GM08714 (cell line): ENCODE results near the gene NOXRED1.
"Not testable (repeated sequence)": the region's sequence is repeated elsewhere in the genome, so short reads cannot be mapped to it uniquely, and the experiment has no call there.

Experiments used
- H3K4me3 ChIP-seq: fragments of 200-500 bp; sonication (Bioruptor generic); 2 replicates; pipeline ENCODE4 v1.5.1; 2014; ENCODE audit warnings: mild to moderate bottlenecking, low read length, inconsistent platforms
- ZNF274 ChIP-seq: IDR thresholded peaks from 2 replicates; pipeline ENCODE4 v1.6.1; 2012; ENCODE audit warnings: mild to moderate bottlenecking, low read depth, low read length

NOXRED1 gene

GRCh38 chr14:77436042-77436441, 12.7 kb upstream of the NOXRED1 start:
- no peak for TF ChIP-seq ZNF274
- no peak overlapping the region for H3K4me3 ChIP-seq

DNA sequence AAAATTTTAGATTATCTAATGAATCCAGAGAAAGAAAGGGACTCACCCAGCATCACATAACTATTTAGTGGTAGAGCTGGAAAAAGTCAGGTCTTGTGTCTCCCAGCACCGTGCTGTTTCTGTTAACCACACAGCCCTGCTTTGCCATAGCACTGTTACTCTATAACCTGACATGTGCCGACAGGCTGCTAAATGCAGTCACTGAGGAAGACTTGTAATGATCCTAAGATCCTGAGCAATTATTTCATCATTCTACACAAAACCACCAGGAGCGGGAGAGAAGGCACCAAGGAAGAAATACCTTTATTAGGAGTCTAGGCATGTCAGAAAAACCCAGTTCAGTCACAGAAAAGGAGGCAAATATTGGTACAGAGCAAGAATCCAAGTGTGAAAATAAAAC, 3.1 kb upstream of the NOXRED1 start:
- H3K4me3 ChIP-seq: no peak overlapping the region
- TF ChIP-seq ZNF274: no peak

- no peak overlapping the region for H3K4me3 ChIP-seq
- no peak for TF ChIP-seq ZNF274
Measured at GRCh38 chr14:77424862-77425261, 1.5 kb upstream of the NOXRED1 start.

- H3K4me3 ChIP-seq: no peak overlapping the region
- TF ChIP-seq ZNF274: no peak
Measured at GRCh38 chr14:77421201-77421600, 2.1 kb downstream of the NOXRED1 start.

GRCh38 chr14:77416836-77417235, 6.5 kb downstream of the NOXRED1 start:
- no peak for TF ChIP-seq ZNF274
- no peak overlapping the region for H3K4me3 ChIP-seq

DNA sequence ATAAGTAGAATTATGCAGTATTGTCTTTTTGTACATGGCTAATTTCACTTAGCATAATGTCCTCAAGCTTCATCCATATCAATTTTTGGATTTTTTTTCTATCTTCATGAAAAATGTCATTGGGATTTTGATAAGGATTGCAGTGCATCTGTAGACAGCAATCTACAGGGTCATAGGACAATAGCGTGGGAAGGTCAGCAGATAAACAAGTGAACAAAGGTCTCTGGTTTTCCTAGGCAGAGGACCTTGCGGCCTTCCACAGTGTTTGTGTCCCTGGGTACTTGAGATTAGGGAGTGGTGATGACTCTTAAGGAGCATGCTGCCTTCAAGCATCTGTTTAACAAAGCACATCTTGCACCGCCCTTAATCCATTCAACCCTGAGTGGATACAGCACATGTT, 7.2 kb downstream of the NOXRED1 start:
- not testable (repeated sequence) for H3K4me3 ChIP-seq

- not testable (repeated sequence) for H3K4me3 ChIP-seq
Measured at GRCh38 chr14:77415403-77416030, 7.8 kb downstream of the NOXRED1 start.

- no peak for TF ChIP-seq ZNF274
Measured at GRCh38 chr14:77409131-77409533, 14.2 kb downstream of the NOXRED1 start.

GRCh38 chr14:77407158-77407557, 16.2 kb downstream of the NOXRED1 start:
- TF ChIP-seq ZNF274: no peak
- H3K4me3 ChIP-seq: no peak overlapping the region

More at GRCh38 chr14:77409131-77409533, 14.2 kb downstream of the NOXRED1 start:
- H3K4me3 ChIP-seq: no peak overlapping the region

DNA sequence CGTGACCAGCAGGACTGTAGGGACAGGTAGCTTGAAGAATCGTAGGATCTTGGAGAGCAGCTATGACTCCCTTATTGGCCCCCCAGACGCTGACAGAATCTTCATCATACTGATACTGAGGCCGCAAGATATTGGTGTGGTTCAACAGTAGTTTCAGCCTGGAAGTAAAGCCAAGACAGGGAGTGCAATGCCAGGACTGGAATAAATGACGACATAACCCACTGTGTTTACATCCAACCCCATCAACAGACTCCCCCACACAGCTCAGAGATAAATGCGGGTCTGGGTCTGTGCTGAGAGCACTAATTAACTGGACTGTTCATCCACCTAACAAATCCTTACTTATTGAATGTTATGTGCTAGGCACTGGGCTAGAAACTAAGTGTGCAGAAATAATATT, 16.6 kb downstream of the NOXRED1 start:
- TF ChIP-seq ZNF274: no peak
- no peak overlapping the region for H3K4me3 ChIP-seq

GRCh38 chr14:77406086-77406485, 17.2 kb downstream of the NOXRED1 start:
- TF ChIP-seq ZNF274: no peak
- no peak overlapping the region for H3K4me3 ChIP-seq

- no peak for TF ChIP-seq ZNF274
- no peak overlapping the region for H3K4me3 ChIP-seq
Measured at GRCh38 chr14:77403768-77404167, 19.6 kb downstream of the NOXRED1 start.

DNA sequence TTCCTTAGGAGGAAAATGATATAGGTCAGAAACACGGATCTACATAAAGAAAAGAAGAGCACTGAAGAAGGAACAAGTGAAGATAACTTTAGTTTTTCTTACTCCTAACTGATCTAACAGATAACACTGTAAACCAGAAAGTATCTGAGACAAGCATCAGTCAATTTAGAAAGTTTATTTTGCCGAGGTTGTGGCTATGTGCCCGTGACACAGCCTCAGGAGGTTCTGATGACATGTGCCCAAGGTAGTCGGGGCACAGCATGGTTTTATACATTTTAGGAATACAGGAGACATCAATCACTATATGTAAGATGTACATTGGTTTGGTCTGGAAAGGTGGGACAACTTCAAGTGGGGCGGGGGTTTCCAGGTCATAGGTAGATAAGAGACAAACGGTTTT, 23.1 kb downstream of the NOXRED1 start:
- TF ChIP-seq ZNF274: no peak
- no peak overlapping the region for H3K4me3 ChIP-seq

DNA sequence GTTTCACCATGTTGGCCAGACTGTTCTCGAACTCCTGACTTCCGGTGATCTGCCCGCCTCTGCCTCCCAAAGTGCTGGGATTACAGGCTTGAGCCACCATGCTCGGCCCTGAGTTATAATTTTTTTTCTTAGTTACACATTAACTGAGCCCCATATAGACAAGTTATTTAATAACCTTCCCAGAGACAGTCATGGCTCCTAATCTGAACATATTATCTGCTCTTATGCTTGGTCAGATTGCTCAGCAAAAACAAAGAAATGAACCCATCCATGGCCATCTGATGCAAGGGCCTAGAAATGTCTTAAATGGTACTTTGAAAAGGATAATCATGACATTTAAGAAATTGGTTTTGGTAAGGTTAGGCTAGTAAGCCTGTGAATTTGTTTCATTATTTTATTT, 33.1 kb downstream of the NOXRED1 start:
- H3K4me3 ChIP-seq: no peak overlapping the region
- no peak for TF ChIP-seq ZNF274

- no peak for TF ChIP-seq ZNF274
- H3K4me3 ChIP-seq: no peak overlapping the region
Measured at GRCh38 chr14:77378701-77379100, 44.6 kb downstream of the NOXRED1 start.

- peak overlapping the region; percentile 78; the same call in 1 of the 2 replicates for H3K4me3 ChIP-seq
- TF ChIP-seq ZNF274: no peak
Measured at GRCh38 chr14:77377502-77377844, 45.9 kb downstream of the NOXRED1 start.
